Transverse colon (tissue), 4 donors: Measurements from ENCODE around the gene HDAC4. TPM values are rescaled to one million over a fixed set of nuclear protein-coding genes. Genes with fewer than 3 reads are reported as not detected.

Experiments used
- DNase-seq: peaks from one replicate; pipeline ENCODE4 v3.0.0-alpha.2; 2019
- H3K27ac ChIP-seq, 4 donors: fragments of 200-600 bp; sonication (generic); 2 replicates each; pipeline ENCODE4 v1.5.1; 2016 to 2018; ENCODE audit warnings: inconsistent platforms in 4 of 4
- H3K27me3 ChIP-seq: fragments of 200-600 bp; sonication (generic); 2 replicates; pipeline ENCODE4 v1.5.1; 2017; ENCODE audit warnings: inconsistent platforms
- H3K36me3 ChIP-seq, 4 donors: fragments of 200-600 bp; sonication (generic); 2 replicates each; pipeline ENCODE4 v1.5.1; 2017 to 2019; ENCODE audit warnings: inconsistent platforms in 4 of 4
- H3K4me1 ChIP-seq, 4 donors: fragments of 200-600 bp; sonication (generic); 2 replicates each; pipeline ENCODE4 v1.5.1; 2017 to 2020; ENCODE audit warnings: inconsistent platforms in 4 of 4
- H3K4me3 ChIP-seq, 4 donors: fragments of 200-600 bp; sonication (generic); 1 replicate in 1 of 4; 2 replicates in 3 of 4; pipeline versions ENCODE4 v1.5.1 to v1.6.1; 2017 to 2019; ENCODE audit warnings: inconsistent platforms in 4 of 4
- H3K9me3 ChIP-seq, 2 donors: fragments of 200-600 bp; sonication (generic); 2 replicates each; pipeline ENCODE4 v1.5.1; 2017 to 2019; ENCODE audit warnings: inconsistent platforms in 2 of 2
- CTCF ChIP-seq, 5 experiments: fragments of 200-600 bp in 3 of 5; fragments of 450-650 bp in 2 of 5; sonication (generic) in 3 of 5; IDR thresholded peaks; 1 replicate in 2 of 5; 2 replicates in 3 of 5; pipeline ENCODE4 v1.5.1; 2016 to 2017; ENCODE audit warnings: antibody characterized with exemption in 5 of 5, inconsistent platforms in 3 of 5, mild to moderate bottlenecking in 2 of 5, moderate library complexity in 1 of 5
- EP300 ChIP-seq: sonication (generic); formaldehyde crosslinking; IDR thresholded peaks from one replicate; pipeline ENCODE4 v1.6.1; 2017; ENCODE audit warnings: antibody characterized with exemption, low read depth
- POLR2A ChIP-seq: fragments of 450-650 bp; IDR thresholded peaks from one replicate; pipeline ENCODE4 v1.6.1; 2016; ENCODE audit warnings: antibody characterized with exemption, mild to moderate bottlenecking, moderate library complexity
- POLR2AphosphoS5 ChIP-seq, 3 donors: sonication (generic); formaldehyde crosslinking; IDR thresholded peaks; one replicate each; pipeline ENCODE4 v1.6.1; 2016; ENCODE audit warnings: antibody characterized with exemption in 3 of 3
- WGBS, 2 donors: methylation state at CpG; one replicate each; pipeline ENCODE4 v1.1.5; 2018; ENCODE audit warnings: low coverage in 1 of 2; 5-methylcytosine and 5-hydroxymethylcytosine counted together
- in situ Hi-C, 4 donors: fragments of 200-750 bp; cut with MboI; loops; one replicate each; pipeline versions ENCODE4 v1.15.0 to v1.15.1; 2017; ENCODE audit warnings: low sequenced_read_pairs in 3 of 4, low pct_ligation_motif_present in 1 of 4, low pct_unique_long_range_greater_than_20kb in 1 of 4
- intact Hi-C: fragments of 100-400 bp; cut with DNase I; formaldehyde crosslinking; loops from one replicate; pipeline ENCODE4 v1.15.1; 2023; ENCODE audit warnings: low total_unique reads
- total RNA-seq, 4 donors: library from RNA; depleted of rRNA; stranded (reverse); fragments of >200 nt; gene quantifications; one replicate each; pipeline ENCODE4 v1.1.0, GENCODE V29; 2016

The HDAC4 gene
- total RNA-seq, 4 donors from 2014 or later = 33.9 to 192 (median 112) TPM

- Histone ChIP-seq H3K27me3 (no peaks in the 10 kb centered on the region), H3K4me1 (peaks cover 32 to 73% (median 36%) of the 10 kb centered on the region in 4 donors), H3K4me3 (no peak overlapping the region), H3K27ac (peak overlapping the region; percentile 68 to 93 (median 85)), H3K9me3 (no peaks in the 10 kb centered on the region), H3K36me3 (no peaks in the 10 kb centered on the region)
- 92% methylated on average over 5 of the region's 5 CpGs; no CpG with 5 or more reads in 1 of the 2 donors for WGBS, 2 donors
- no peak for DNase-seq
- in situ Hi-C loops (no loop called here), intact Hi-C loops (loop anchor here (5.0 kb wide), 1 partner anchor 91 kb away; no protein-coding TSS in a partner anchor)
- TF ChIP-seq CTCF (IDR thresholded peaks at IDR 0.05) = no peak
- TF ChIP-seq EP300 = no peak
- TF ChIP-seq POLR2AphosphoS5 (IDR thresholded peaks at IDR 0.05) = no peak
- TF ChIP-seq POLR2A = no peak
Measured at GRCh38 chr2:239313776-239314175, 87.0 kb downstream of the HDAC4 start.

- peak overlapping the region; percentile 68 to 93 (median 85) for H3K27ac ChIP-seq
- peak; percentile 18 for DNase-seq
- no peaks in the 10 kb centered on the region for H3K36me3 ChIP-seq
- H3K4me1 ChIP-seq = peaks cover 27 to 65% (median 35%) of the 10 kb centered on the region in 4 donors
- H3K4me3 ChIP-seq = no peak overlapping the region
- in situ Hi-C loops (no loop called here), intact Hi-C loops (loop anchor here (5.0 kb wide), 1 partner anchor 91 kb away; no protein-coding TSS in a partner anchor)
- H3K27me3 ChIP-seq = no peaks in the 10 kb centered on the region
- TF ChIP-seq EP300 = no peak
- no peak for TF ChIP-seq CTCF (IDR thresholded peaks at IDR 0.05)
- TF ChIP-seq POLR2A = no peak
- TF ChIP-seq POLR2AphosphoS5 (IDR thresholded peaks at IDR 0.05) = no peak
- H3K9me3 ChIP-seq = no peaks in the 10 kb centered on the region
- 79 to 85% methylated on average over 4 to 26 of the region's 33 CpGs for whole genome bisulfite sequencing, 2 donors
Measured at GRCh38 chr2:239312741-239313667, 87.8 kb downstream of the HDAC4 start.

GRCh38 chr2:239312081-239312511 is 88.7 kb downstream of the HDAC4 start:
- Histone ChIP-seq H3K27ac (peak overlapping the region; percentile 68 to 93 (median 85)), H3K4me3 (no peak overlapping the region), H3K27me3 (no peaks in the 10 kb centered on the region), H3K4me1 (peaks cover 23 to 60% (median 32%) of the 10 kb centered on the region in 4 donors), H3K9me3 (no peaks in the 10 kb centered on the region), H3K36me3 (no peaks in the 10 kb centered on the region)
- in situ Hi-C loops = no loop called here
- DNase-seq = peak; percentile 6
- TF ChIP-seq CTCF (IDR thresholded peaks at IDR 0.05) (no peak), EP300 (no peak), POLR2AphosphoS5 (IDR thresholded peaks at IDR 0.05) (no peak)
- intact Hi-C loops = loop anchor here (5.0 kb wide), 1 partner anchor 90 kb away; no protein-coding TSS in a partner anchor
- 98% methylated on average over 10 of the region's 10 CpGs; no CpG with 5 or more reads in 1 of the 2 donors for WGBS, 2 donors
